HG03097 (cell line): Measurements from ENCODE around the gene NPPC.

Experiments used
- ATAC-seq: cut with Tn5 transposase; IDR thresholded peaks from one replicate; pipeline ENCODE4 v1.9.1; 2021; ENCODE audit not compliant: unreplicated experiment, low FRiP score

NPPC gene

GRCh38 chr2:231935815-231936214, 9.6 kb upstream of the NPPC start:
- no peak for ATAC-seq

- no peak for ATAC-seq
Measured at GRCh38 chr2:231935207-231935524, 9.0 kb upstream of the NPPC start.

- no peak for ATAC-seq
Measured at GRCh38 chr2:231934441-231935206, 8.4 kb upstream of the NPPC start.

GRCh38 chr2:231933916-231934401, 7.8 kb upstream of the NPPC start:
- ATAC-seq, result no peak

GRCh38 chr2:231932985-231933915, 7.1 kb upstream of the NPPC start:
- ATAC-seq, result no peak

- ATAC-seq, result no peak
Measured at GRCh38 chr2:231932711-231932970, 6.4 kb upstream of the NPPC start.

GRCh38 chr2:231931481-231931915, 5.3 kb upstream of the NPPC start:
- no peak for ATAC-seq

- no peak for ATAC-seq
Measured at GRCh38 chr2:231930593-231931281, 4.5 kb upstream of the NPPC start.

- no peak for ATAC-seq
Measured at GRCh38 chr2:231929961-231930592, 3.9 kb upstream of the NPPC start.

- ATAC-seq, result no peak
Measured at GRCh38 chr2:231928901-231929725, 2.9 kb upstream of the NPPC start.

GRCh38 chr2:231928481-231928880, 2.3 kb upstream of the NPPC start:
- no peak for ATAC-seq

- no peak for ATAC-seq
Measured at GRCh38 chr2:231927566-231927890, 1.3 kb upstream of the NPPC start.

GRCh38 chr2:231926761-231927565, 767 bp upstream of the NPPC start:
- no peak for ATAC-seq

GRCh38 chr2:231925303-231926179, 655 bp downstream of the NPPC start:
- peak; percentile 46 for ATAC-seq

GRCh38 chr2:231924889-231925275, 1.3 kb downstream of the NPPC start:
- ATAC-seq, result no peak

GRCh38 chr2:231923951-231924888, 2.0 kb downstream of the NPPC start:
- no peak for ATAC-seq

- ATAC-seq, result no peak
Measured at GRCh38 chr2:231923010-231923344, 3.2 kb downstream of the NPPC start.
